Bronchial epithelial cell (primary cell): Measurements from ENCODE around the gene DUSP16. TPM values are rescaled to one million over a fixed set of nuclear protein-coding genes. Genes with fewer than 3 reads are reported as not detected.

Source experiments
- DNase-seq: peaks from one replicate; pipeline ENCODE4 v3.0.0-alpha.2; 2010; ENCODE audit warnings: low read depth
- FAIRE-seq: peaks from 2 replicates; lab custom pipeline; 2011; peaks lifted over from hg19 to GRCh38; lab: Jason Lieb, UNC
- H3K27me3 ChIP-seq: 2 replicates; pipeline ENCODE4 v1.5.1; 2011; ENCODE audit warnings: low read length; ENCODE audit not compliant: control insufficient read depth, insufficient read depth
- H3K36me3 ChIP-seq: 2 replicates; pipeline ENCODE4 v1.5.1; 2011; ENCODE audit warnings: low read length; ENCODE audit not compliant: control insufficient read depth, insufficient read depth
- H3K4me3 ChIP-seq: 2 replicates; pipeline ENCODE4 v1.5.1; 2011; ENCODE audit warnings: mild to moderate bottlenecking, low read depth, low read length, control low read depth
- CTCF ChIP-seq: IDR thresholded peaks from 2 replicates; pipeline ENCODE4 v1.5.1; 2011; ENCODE audit warnings: mild to moderate bottlenecking, moderate library complexity, low read length, control low read depth, inconsistent platforms; ENCODE audit not compliant: insufficient read depth, severe bottlenecking
- total RNA-seq: library from RNA; depleted of rRNA; stranded (reverse); fragments of >200 nt; gene quantifications from 2 replicates; pipeline ENCODE4 v1.2.1, GENCODE V29; 2014

Gene DUSP16
- total RNA-seq, 1 donor from 2014 or later = 14.2 TPM

GRCh38 chr12:12447236-12447635, 115.4 kb downstream of the DUSP16 start:
- no peak for TF ChIP-seq CTCF
- DNase-seq = no peak
- Histone ChIP-seq H3K36me3 (no peaks in the 10 kb centered on the region), H3K4me3 (no peak overlapping the region), H3K27me3 (no peaks in the 10 kb centered on the region)
- FAIRE-seq = no peak

- FAIRE-seq = no peak
- no peak for TF ChIP-seq CTCF
- Histone ChIP-seq H3K36me3 (no peaks in the 10 kb centered on the region), H3K27me3 (no peaks in the 10 kb centered on the region), H3K4me3 (no peak overlapping the region)
- DNase-seq = no peak
Observed at GRCh38 chr12:12446786-12447185, 115.9 kb downstream of the DUSP16 start.

- Histone ChIP-seq H3K4me3 (no peak overlapping the region), H3K36me3 (no peaks in the 10 kb centered on the region), H3K27me3 (no peaks in the 10 kb centered on the region)
- DNase-seq (peak; percentile 99), FAIRE-seq (no peak)
- no peak for TF ChIP-seq CTCF
Observed at GRCh38 chr12:12445882-12446181, 116.8 kb downstream of the DUSP16 start.

- FAIRE-seq (no peak), DNase-seq (no peak)
- H3K4me3 ChIP-seq = no peak overlapping the region
- H3K36me3 ChIP-seq = no peaks in the 10 kb centered on the region
- no peaks in the 10 kb centered on the region for H3K27me3 ChIP-seq
- no peak for TF ChIP-seq CTCF
Observed at GRCh38 chr12:12445165-12445881, 117.3 kb downstream of the DUSP16 start.

- Histone ChIP-seq H3K4me3 (no peak overlapping the region), H3K36me3 (no peaks in the 10 kb centered on the region), H3K27me3 (no peaks in the 10 kb centered on the region)
- TF ChIP-seq CTCF = no peak
- DNase-seq (no peak), FAIRE-seq (no peak)
Observed at GRCh38 chr12:12443431-12443878, 119.2 kb downstream of the DUSP16 start.
